Mucosa of rectum (tissue), 2 donors: ENCODE data around the gene RAB11B.

Experiments
- H3K27ac ChIP-seq, 2 donors: one replicate each; pipeline ENCODE4 v1.7.0; 2013; ENCODE audit warnings: inconsistent platforms in 2 of 2, low read depth in 2 of 2, low read length in 2 of 2
- H3K27me3 ChIP-seq, 2 donors: one replicate each; pipeline ENCODE4 v1.7.0; 2013; ENCODE audit warnings: low read length in 2 of 2; ENCODE audit not compliant: control insufficient read depth in 2 of 2, insufficient read depth in 2 of 2
- H3K36me3 ChIP-seq, 2 donors: one replicate each; pipeline ENCODE4 v1.7.0; 2013; ENCODE audit warnings: low read length in 2 of 2; ENCODE audit not compliant: control insufficient read depth in 2 of 2, insufficient read depth in 2 of 2
- H3K4me1 ChIP-seq, 2 donors: one replicate each; pipeline ENCODE4 v1.7.0; 2013; ENCODE audit warnings: low read length in 2 of 2, mild to moderate bottlenecking in 1 of 2; ENCODE audit not compliant: control insufficient read depth in 2 of 2, insufficient read depth in 2 of 2
- H3K4me3 ChIP-seq, 2 donors: one replicate each; pipeline ENCODE4 v1.7.0; 2013; ENCODE audit warnings: low read length in 2 of 2
- H3K9ac ChIP-seq, 2 donors: one replicate each; pipeline ENCODE4 v1.7.0; 2013; ENCODE audit warnings: low read length in 2 of 2, low read depth in 1 of 2, mild to moderate bottlenecking in 1 of 2
- H3K9me3 ChIP-seq, 2 donors: one replicate each; pipeline ENCODE4 v1.7.0; 2013; ENCODE audit warnings: low read length in 2 of 2; ENCODE audit not compliant: control insufficient read depth in 2 of 2
- donor health status: healthy.
- donor health status: Normal muscosa, but diverticular disease.

The RAB11B gene

GRCh38 chr19:8395621-8396082 is 5.5 kb downstream of the RAB11B start:
- Histone ChIP-seq H3K9ac (no peak overlapping the region), H3K4me1 (peaks cover 10 to 17% of the 10 kb centered on the region in 2 donors), H3K36me3 (peaks cover 7 to 12% of the 10 kb centered on the region in 2 donors), H3K27ac (no peak overlapping the region), H3K27me3 (no peaks in the 10 kb centered on the region), H3K9me3 (no peaks in the 10 kb centered on the region), H3K4me3 (no peak overlapping the region)

GRCh38 chr19:8396185-8396562 is 6.0 kb downstream of the RAB11B start:
- Histone ChIP-seq H3K9ac (no peak overlapping the region), H3K9me3 (no peaks in the 10 kb centered on the region), H3K4me1 (peaks cover 6 to 14% of the 10 kb centered on the region in 2 donors), H3K27ac (no peak overlapping the region), H3K36me3 (peaks cover 7 to 12% of the 10 kb centered on the region in 2 donors), H3K27me3 (no peaks in the 10 kb centered on the region), H3K4me3 (no peak overlapping the region)

DNA sequence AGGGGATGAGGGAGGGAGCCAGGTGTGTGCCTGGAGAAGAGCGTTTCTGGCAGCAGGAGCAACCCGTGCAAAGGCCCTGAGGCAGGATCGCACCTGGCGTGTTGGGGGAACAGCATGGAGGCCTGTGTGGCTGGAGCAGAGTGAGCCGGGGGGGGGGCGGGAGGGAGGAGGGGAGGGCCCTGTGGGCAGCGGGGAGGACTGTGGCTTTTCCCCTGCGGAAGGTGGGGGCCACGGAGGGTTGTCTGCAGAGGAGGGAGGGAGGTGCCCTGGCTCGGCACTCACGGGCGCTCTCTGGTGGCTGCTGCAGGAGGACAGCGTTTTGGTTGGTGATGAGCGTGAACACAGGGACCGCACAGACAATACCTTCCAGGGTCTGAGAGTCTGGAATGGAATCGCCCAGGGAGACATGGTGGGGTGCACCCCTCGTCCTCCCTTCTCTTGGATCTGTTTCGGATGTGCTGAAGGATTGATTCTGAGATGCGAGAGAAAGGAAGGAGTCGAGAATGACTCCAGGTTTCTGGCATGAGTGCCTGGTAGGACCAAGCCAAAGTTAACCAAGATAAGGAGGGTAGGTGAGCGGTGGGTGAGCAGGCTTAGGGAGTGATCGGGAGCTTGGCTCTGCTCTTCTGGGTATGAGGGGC is 6.5 kb downstream of the RAB11B start:
- H3K9me3 ChIP-seq, result no peaks in the 10 kb centered on the region
- peaks cover 9 to 12% of the 10 kb centered on the region in 2 donors for H3K36me3 ChIP-seq
- H3K27me3 ChIP-seq, result no peaks in the 10 kb centered on the region
- H3K4me1 ChIP-seq, result peaks cover 1 to 9% of the 10 kb centered on the region in 2 donors
- H3K27ac ChIP-seq, result no peak overlapping the region
- no peak overlapping the region for H3K9ac ChIP-seq
- H3K4me3 ChIP-seq, result no peak overlapping the region

DNA sequence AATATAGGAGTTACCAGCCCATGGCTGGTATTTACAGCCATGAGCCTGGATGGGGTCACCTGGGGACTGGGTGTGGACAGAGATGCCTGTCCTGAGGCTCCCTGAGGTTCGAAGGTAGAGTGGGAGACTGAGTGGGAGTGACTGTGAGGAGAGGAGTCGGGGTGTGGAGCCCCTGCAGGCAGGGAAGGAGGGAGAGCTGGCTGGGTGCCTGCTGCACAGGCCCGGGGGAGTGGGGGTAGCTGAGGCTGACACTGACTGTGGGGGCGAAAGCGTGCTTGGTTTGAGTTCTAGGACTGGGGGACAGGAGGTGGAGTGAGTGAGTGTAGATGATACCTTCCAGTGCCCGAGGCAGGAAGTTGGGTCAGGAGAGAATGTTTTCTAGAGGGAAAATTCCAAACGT is 7.1 kb downstream of the RAB11B start:
- Histone ChIP-seq H3K9ac (no peak overlapping the region), H3K27me3 (no peaks in the 10 kb centered on the region), H3K4me1 (peaks cover 0 to 5% of the 10 kb centered on the region in 2 donors), H3K9me3 (no peaks in the 10 kb centered on the region), H3K4me3 (no peak overlapping the region), H3K36me3 (peaks cover 15 to 17% of the 10 kb centered on the region in 2 donors), H3K27ac (no peak overlapping the region)

DNA sequence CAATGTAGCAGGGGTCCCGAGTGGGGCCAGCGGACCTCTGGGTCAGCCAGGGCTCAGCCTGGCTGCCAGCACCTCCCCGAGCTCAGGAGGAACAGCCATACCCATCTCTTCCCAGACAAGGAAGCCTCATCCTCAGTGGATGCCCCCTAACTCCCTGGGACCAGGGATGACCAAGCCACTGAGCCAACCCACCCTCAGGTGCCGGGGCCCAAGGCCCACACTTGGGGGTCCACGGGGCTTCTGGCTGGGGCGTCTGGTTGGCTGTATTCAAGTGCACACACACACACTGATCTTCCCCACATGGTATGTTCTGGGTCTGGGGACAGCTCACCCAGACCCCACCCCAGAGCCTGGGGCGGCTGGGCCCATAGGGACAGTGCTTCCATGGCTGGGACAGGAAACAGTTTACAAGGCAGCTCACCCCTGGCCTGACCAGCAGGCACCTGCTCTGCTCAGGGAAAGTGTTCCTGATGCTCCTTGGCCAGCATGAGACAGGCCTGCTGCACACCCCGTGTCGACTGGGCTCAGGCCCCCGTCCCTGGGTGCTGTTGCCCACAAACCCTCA is 7.7 kb downstream of the RAB11B start:
- Histone ChIP-seq H3K4me3 (no peak overlapping the region), H3K9ac (no peak overlapping the region), H3K27ac (no peak overlapping the region), H3K9me3 (no peaks in the 10 kb centered on the region), H3K4me1 (peaks cover 0 to 5% of the 10 kb centered on the region in 2 donors), H3K36me3 (peaks cover 19% of the 10 kb centered on the region in 2 donors), H3K27me3 (no peaks in the 10 kb centered on the region)

DNA sequence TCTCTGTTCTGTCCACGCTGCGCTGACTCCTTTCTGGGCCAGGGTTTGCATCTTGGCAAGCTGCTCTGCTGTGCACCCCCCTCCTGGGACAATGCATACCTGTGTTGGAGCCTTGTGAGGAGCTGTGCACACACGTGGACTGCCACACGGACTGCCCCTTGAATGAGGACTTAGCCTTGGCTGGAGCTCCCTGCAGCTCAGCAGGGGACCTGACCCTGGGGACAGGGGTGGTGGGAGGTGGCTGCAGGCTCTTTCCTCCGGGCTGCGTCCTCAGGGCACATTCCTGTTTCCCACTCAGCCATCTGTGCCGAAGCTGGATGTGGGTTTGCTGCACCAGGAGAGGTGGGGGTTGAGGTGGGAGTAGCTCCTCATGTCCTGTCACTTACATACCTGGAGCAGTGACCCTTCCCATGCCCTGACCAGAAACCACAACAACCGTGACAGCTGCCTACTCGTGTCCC is 8.2 kb downstream of the RAB11B start:
- no peaks in the 10 kb centered on the region for H3K9me3 ChIP-seq
- H3K4me1 ChIP-seq, result peaks cover 0 to 2% of the 10 kb centered on the region in 2 donors
- peaks cover 21 to 23% of the 10 kb centered on the region in 2 donors for H3K36me3 ChIP-seq
- H3K27ac ChIP-seq, result no peak overlapping the region
- H3K27me3 ChIP-seq, result no peaks in the 10 kb centered on the region
- H3K9ac ChIP-seq, result no peak overlapping the region
- no peak overlapping the region for H3K4me3 ChIP-seq

- Histone ChIP-seq H3K4me1 (no peaks in the 10 kb centered on the region), H3K9me3 (no peaks in the 10 kb centered on the region), H3K36me3 (peaks cover 28 to 32% of the 10 kb centered on the region in 2 donors), H3K4me3 (no peak overlapping the region), H3K9ac (no peak overlapping the region), H3K27ac (no peak overlapping the region), H3K27me3 (no peaks in the 10 kb centered on the region)
Observed at GRCh38 chr19:8399681-8400188, 9.6 kb downstream of the RAB11B start.

GRCh38 chr19:8401981-8402411 is 11.8 kb downstream of the RAB11B start:
- no peak overlapping the region for H3K9ac ChIP-seq
- H3K27me3 ChIP-seq, result no peaks in the 10 kb centered on the region
- H3K4me1 ChIP-seq, result no peaks in the 10 kb centered on the region
- no peaks in the 10 kb centered on the region for H3K9me3 ChIP-seq
- H3K4me3 ChIP-seq, result no peak overlapping the region
- H3K27ac ChIP-seq, result no peak overlapping the region
- peaks cover 31 to 40% of the 10 kb centered on the region in 2 donors for H3K36me3 ChIP-seq

DNA sequence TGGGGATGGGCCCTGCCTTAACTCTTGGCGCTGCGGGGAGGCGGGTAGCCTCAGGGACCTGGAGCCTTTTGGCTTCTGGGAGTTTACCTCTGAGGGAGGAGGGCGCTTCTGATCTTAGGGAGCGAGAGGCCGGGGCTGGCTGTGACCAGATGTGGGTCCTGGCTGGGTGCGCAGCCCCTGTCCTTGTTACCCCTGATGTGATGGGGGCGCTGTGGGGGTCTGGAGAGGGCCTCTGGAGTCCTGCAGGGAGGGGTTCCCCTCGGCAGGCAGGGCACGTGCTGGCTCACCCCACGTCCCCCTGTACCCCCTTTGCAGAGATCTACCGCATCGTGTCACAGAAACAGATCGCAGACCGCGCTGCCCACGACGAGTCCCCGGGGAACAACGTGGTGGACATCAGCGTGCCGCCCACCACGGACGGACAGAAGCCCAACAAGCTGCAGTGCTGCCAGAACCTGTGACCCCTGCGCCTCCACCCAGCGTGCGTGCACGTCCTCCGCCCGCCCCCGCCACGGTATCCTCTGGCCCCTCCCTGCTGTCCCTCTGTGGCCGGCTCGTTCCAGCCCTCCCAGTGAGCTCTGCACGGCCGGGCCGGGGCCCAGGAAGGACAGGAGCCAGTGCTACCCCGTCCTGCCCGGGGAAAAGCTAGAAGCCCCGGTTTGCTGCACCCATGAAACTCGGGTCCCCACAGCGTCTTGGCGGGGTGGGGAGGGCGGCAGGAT is 13.1 kb downstream of the RAB11B start:
- Histone ChIP-seq H3K4me3 (no peak overlapping the region), H3K9me3 (no peaks in the 10 kb centered on the region), H3K27ac (no peak overlapping the region), H3K4me1 (no peaks in the 10 kb centered on the region), H3K9ac (no peak overlapping the region), H3K27me3 (no peaks in the 10 kb centered on the region), H3K36me3 (peaks cover 31 to 40% of the 10 kb centered on the region in 2 donors)

- H3K4me1 ChIP-seq, result no peaks in the 10 kb centered on the region
- no peak overlapping the region for H3K27ac ChIP-seq
- H3K9me3 ChIP-seq, result no peaks in the 10 kb centered on the region
- H3K36me3 ChIP-seq, result peaks cover 31 to 38% of the 10 kb centered on the region in 2 donors
- H3K4me3 ChIP-seq, result no peak overlapping the region
- no peaks in the 10 kb centered on the region for H3K27me3 ChIP-seq
- H3K9ac ChIP-seq, result no peak overlapping the region
Observed at GRCh38 chr19:8403820-8404109, 13.6 kb downstream of the RAB11B start.
